ENCODE data around the gene TAOK1.

- TF ChIP-seq, protein P1, sequence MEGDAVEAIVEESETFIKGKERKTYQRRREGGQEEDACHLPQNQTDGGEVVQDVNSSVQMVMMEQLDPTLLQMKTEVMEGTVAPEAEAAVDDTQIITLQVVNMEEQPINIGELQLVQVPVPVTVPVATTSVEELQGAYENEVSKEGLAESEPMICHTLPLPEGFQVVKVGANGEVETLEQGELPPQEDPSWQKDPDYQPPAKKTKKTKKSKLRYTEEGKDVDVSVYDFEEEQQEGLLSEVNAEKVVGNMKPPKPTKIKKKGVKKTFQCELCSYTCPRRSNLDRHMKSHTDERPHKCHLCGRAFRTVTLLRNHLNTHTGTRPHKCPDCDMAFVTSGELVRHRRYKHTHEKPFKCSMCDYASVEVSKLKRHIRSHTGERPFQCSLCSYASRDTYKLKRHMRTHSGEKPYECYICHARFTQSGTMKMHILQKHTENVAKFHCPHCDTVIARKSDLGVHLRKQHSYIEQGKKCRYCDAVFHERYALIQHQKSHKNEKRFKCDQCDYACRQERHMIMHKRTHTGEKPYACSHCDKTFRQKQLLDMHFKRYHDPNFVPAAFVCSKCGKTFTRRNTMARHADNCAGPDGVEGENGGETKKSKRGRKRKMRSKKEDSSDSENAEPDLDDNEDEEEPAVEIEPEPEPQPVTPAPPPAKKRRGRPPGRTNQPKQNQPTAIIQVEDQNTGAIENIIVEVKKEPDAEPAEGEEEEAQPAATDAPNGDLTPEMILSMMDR (IDR thresholded peaks at IDR 0.05; ENCODE audit: insufficient read depth, low read length), result no peak
- TF ChIP-seq POLR2AphosphoS5 (IDR thresholded peaks at IDR 0.05; ENCODE audit: low read depth), result no peak
Measured at GRCh38 chr17:29533976-29534375, 143.8 kb downstream of the TAOK1 start.

Measured in HL-60 (cell line).